ENCODE results near the gene AKAP6.

Gene AKAP6

DNA sequence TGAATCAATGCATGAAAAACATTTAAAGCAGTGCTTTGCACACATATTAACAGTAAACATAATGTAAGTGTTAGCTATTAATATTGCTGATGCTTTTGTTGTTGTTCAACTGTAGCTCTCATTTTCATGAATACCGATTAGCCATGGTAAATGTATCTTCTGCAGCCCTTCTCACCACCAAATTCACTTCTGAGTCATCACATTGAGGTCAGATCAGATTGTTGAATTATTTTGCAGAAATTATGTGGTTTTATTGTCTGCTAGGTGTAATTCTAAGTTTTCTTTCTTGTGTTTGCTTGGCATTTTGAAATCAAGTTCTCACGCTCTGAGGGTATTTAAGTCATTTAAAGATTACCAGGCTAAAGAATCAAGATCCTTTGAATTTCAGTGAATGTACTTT lies 74.6 kb downstream of the AKAP6 start:
- TF ChIP-seq, protein P1, sequence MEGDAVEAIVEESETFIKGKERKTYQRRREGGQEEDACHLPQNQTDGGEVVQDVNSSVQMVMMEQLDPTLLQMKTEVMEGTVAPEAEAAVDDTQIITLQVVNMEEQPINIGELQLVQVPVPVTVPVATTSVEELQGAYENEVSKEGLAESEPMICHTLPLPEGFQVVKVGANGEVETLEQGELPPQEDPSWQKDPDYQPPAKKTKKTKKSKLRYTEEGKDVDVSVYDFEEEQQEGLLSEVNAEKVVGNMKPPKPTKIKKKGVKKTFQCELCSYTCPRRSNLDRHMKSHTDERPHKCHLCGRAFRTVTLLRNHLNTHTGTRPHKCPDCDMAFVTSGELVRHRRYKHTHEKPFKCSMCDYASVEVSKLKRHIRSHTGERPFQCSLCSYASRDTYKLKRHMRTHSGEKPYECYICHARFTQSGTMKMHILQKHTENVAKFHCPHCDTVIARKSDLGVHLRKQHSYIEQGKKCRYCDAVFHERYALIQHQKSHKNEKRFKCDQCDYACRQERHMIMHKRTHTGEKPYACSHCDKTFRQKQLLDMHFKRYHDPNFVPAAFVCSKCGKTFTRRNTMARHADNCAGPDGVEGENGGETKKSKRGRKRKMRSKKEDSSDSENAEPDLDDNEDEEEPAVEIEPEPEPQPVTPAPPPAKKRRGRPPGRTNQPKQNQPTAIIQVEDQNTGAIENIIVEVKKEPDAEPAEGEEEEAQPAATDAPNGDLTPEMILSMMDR (conservative IDR thresholded peaks at IDR 0.05; ENCODE audit: low read depth, low read length), result no peak
- H3K4me3 ChIP-seq (ENCODE audit: low read depth, low read length), result no peak overlapping the region
- peak; percentile 34 for DNase-seq (ENCODE audit: low read depth)

DNA sequence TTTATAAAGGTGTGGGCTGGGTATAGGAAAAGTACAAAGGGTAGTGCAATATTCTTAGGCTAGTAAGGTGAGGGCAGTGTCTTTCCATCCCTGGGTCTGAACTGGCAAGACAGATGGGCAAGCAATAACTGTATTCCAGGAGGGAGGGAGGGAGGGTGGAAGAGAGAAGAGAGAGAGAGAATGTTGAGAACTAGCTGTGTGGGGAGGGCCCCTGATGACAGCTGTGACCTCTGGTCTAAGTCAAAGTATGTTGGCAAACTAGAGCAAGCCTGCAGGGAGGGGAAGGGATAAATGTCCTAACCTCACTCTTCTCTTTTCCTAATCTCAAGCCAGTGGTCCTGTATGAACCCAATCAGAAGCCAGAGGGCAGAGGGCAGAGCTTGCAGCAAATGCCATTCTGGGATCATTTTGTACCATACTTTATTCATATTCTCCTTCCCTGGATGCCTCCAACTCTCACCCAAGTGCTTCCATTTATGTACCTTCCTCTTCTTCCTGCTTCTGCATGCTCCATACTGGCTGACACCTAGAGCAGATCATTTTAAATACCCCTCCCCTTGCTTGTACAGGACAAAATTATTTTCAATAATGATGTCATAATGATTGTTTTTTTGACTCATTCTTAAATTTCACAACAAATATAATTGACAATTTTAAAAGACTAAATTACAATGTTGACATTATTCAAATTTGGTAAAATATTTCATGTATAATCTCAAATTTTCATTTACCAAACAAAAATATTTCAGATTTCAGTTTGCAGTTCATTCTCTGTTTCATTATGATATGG lies 75.9 kb downstream of the AKAP6 start:
- DNase-seq (ENCODE audit: low read depth), result no peak
- no peak overlapping the region for H3K4me3 ChIP-seq (ENCODE audit: low read depth, low read length)
- TF ChIP-seq, protein P1 (conservative IDR thresholded peaks at IDR 0.05; ENCODE audit: low read depth, low read length), result no peak

DNA sequence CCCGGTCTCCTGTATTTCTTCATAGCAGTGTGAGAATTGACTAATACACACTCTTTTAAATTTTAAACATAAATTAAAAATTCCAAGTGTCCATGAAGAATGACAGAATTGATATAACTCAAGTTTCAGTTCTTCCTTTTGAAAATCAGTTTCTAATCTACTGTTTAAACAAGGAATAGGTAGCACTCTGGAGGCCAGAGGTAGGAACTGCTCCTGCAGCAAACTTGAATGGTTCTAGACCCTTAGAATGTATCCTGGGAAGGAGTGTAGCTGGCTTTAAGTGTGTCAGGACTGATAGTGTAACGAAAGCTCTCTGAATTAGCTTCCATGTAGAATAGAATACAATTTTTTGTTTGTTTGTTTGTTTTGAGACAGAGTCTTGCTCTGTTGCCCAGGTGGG lies 76.8 kb downstream of the AKAP6 start:
- DNase-seq (ENCODE audit: low read depth), result no peak
- H3K4me3 ChIP-seq (ENCODE audit: low read depth, low read length), result no peak overlapping the region
- TF ChIP-seq, protein P1 (conservative IDR thresholded peaks at IDR 0.05; ENCODE audit: low read depth, low read length), result peak; percentile 20

DNA sequence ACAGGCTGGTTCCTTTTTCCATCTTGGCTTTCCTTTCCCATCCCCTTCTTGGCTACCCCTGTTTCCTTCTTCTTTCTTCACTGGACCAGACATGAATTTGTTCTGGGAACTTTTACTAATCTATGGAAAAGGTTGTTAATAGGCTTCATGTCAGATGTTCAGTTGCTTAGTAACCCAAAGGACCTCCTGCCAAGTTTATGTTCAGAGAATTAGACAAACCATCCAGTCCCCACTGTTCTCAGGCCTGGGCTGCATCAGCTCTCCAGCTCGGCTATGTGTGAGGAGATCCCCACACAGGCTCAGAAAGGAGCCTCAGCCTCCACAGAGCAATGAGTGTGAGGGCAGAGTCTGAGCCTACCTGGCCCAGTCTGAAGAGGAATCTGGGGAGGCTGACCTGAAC lies 78.0 kb downstream of the AKAP6 start:
- peak; percentile 61 for DNase-seq (ENCODE audit: low read depth)
- H3K4me3 ChIP-seq (ENCODE audit: low read depth, low read length), result no peak overlapping the region
- TF ChIP-seq, protein P1 (conservative IDR thresholded peaks at IDR 0.05; ENCODE audit: low read depth, low read length), result no peak

DNA sequence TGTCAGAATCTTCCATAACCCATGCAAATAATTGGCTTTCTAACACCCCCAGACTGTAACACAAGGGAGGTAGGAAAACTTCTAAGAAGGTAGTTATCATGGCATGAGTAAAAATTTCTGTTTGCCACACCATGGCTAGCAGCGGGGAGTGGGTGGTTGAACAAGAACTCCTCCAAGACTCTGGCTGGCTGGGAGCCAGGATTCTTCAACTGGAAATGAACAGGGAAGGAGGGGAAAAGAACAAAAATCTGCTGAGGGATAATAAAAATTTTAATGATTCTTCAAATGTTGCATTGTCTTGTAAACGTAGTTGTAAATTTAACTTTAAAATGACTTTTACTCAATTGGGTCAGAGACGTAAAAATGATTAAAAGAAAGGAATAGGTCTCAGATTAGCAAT lies 78.9 kb downstream of the AKAP6 start:
- H3K4me3 ChIP-seq (ENCODE audit: low read depth, low read length), result no peak overlapping the region
- peak; percentile 36 for DNase-seq (ENCODE audit: low read depth)
- TF ChIP-seq, protein P1 (conservative IDR thresholded peaks at IDR 0.05; ENCODE audit: low read depth, low read length), result no peak

DNA sequence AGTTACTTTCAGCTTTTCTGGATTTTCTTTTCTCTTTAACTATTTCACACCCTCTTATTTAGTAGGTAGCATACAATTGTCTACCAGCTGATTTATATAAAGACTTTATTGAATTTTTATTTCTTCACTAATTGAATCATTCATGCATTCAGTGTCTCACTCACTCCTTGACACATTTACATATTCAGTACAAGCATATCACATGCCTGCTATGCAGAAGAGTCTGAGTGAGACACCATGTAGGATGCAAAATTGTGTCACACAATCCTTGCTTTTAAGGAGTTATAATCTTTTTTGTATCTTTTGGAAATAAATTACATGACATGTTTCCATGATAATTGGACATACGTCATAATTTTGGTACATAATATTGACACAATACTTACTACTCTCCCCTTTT lies 83.0 kb downstream of the AKAP6 start:
- TF ChIP-seq, protein P1 (conservative IDR thresholded peaks at IDR 0.05; ENCODE audit: low read depth, low read length), result no peak
- DNase-seq (ENCODE audit: low read depth), result no peak

DNA sequence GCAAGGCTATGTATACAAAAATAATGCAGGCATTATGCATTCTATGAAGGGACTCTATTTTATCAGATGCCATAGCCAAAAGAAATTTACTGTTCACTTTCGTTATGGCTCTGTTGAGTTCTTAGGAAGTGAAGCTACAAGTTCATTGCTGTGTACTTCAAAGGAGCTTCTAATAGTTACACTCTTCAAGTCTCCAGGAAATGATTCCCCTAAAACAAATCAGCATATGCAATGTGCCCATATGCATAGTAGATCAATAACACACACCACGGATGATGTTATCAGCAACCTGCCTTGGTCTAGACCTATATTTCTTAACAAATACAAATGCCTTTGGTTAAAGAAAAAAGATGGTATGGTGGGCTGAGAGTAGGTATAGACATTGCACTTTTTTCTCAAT lies 83.4 kb downstream of the AKAP6 start:
- H3K4me3 ChIP-seq (ENCODE audit: low read depth, low read length), result no peak overlapping the region
- no peak for DNase-seq (ENCODE audit: low read depth)
- TF ChIP-seq, protein P1 (conservative IDR thresholded peaks at IDR 0.05; ENCODE audit: low read depth, low read length), result no peak

More for the DNA sequence above, 83.0 kb downstream of the AKAP6 start:
- no peak overlapping the region for H3K4me3 ChIP-seq (ENCODE audit: low read depth, low read length)

Data from choroid plexus epithelial cell (primary cell).